H1 (cell line): Measurements from ENCODE around the gene TEKTIP1.

Experiments
- CHD1 ChIP-seq: IDR thresholded peaks from 2 replicates; pipeline ENCODE4 v1.6.1; 2012; ENCODE audit warnings: low read depth, low read length, improper control_type of control experiment
- CTCF ChIP-seq, 3 experiments: IDR thresholded peaks; 1 replicate in 2 of 3; 2 replicates in 1 of 3; pipeline versions ENCODE4 v1.5.1 to v1.6.1; 2011; ENCODE audit warnings: low read length in 3 of 3, mild to moderate bottlenecking in 3 of 3, inconsistent platforms in 2 of 3, low read depth in 1 of 3, moderate library complexity in 1 of 3; ENCODE audit not compliant: insufficient read depth in 1 of 3; ENCODE audit errors: control extremely low read depth in 1 of 3
- EP300 ChIP-seq, 2 experiments: IDR thresholded peaks; 1 replicate in 1 of 2; 2 replicates in 1 of 2; pipeline ENCODE4 v1.6.1; 2011 to 2012; ENCODE audit warnings: low read depth in 2 of 2, low read length in 2 of 2, mild to moderate bottlenecking in 2 of 2, borderline replicate concordance in 1 of 2, inconsistent platforms in 1 of 2, moderate library complexity in 1 of 2
- EZH2 ChIP-seq: fragments of 200-600 bp; sonication (generic); IDR thresholded peaks from 2 replicates; pipeline ENCODE4 v1.7.1; 2012; ENCODE audit warnings: low read depth, mild to moderate bottlenecking, moderate library complexity, low read length, inconsistent platforms; ENCODE audit not compliant: severe bottlenecking
- HDAC2 ChIP-seq, 2 experiments: fragments of 300-600 bp in 1 of 2; sonication (generic) in 1 of 2; IDR thresholded peaks; 2 replicates each; pipeline ENCODE4 v1.6.1; 2011 to 2012; ENCODE audit warnings: low read depth in 2 of 2, low read length in 2 of 2, mild to moderate bottlenecking in 2 of 2, moderate library complexity in 2 of 2, borderline replicate concordance in 1 of 2, inconsistent platforms in 1 of 2
- JUN ChIP-seq: IDR thresholded peaks from 2 replicates; pipeline ENCODE4 v1.6.1; 2011; ENCODE audit warnings: low read depth, mild to moderate bottlenecking, improper control_type of control experiment, low read length
- JUND ChIP-seq: IDR thresholded peaks from 2 replicates; pipeline ENCODE4 v1.6.1; 2011; ENCODE audit warnings: mild to moderate bottlenecking, improper control_type of control experiment, low read length
- MAX ChIP-seq: IDR thresholded peaks from 2 replicates; pipeline ENCODE4 v1.6.1; 2012; ENCODE audit warnings: inconsistent platforms
- NANOG ChIP-seq: IDR thresholded peaks from 2 replicates; pipeline ENCODE4 v1.6.1; 2011; ENCODE audit warnings: low read length, low read depth, mild to moderate bottlenecking, inconsistent platforms; ENCODE audit not compliant: insufficient read depth, poor library complexity, severe bottlenecking
- POLR2A ChIP-seq, 2 experiments: IDR thresholded peaks; 1 replicate in 1 of 2; 2 replicates in 1 of 2; pipeline ENCODE4 v1.6.1; 2011; ENCODE audit warnings: low read depth in 2 of 2, low read length in 2 of 2, mild to moderate bottlenecking in 2 of 2; ENCODE audit errors: control extremely low read depth in 1 of 2
- RFX5 ChIP-seq: IDR thresholded peaks from 2 replicates; pipeline ENCODE4 v1.6.1; 2011; ENCODE audit warnings: low read depth, low read length, improper control_type of control experiment, borderline replicate concordance
- SP4 ChIP-seq: IDR thresholded peaks from 2 replicates; pipeline ENCODE4 v1.6.1; 2012; ENCODE audit warnings: low read length, inconsistent platforms
- TAF1 ChIP-seq: IDR thresholded peaks from 2 replicates; pipeline ENCODE4 v1.6.1; 2011; ENCODE audit warnings: mild to moderate bottlenecking, low read depth, low read length

- no peak for TF ChIP-seq HDAC2 (IDR thresholded peaks at IDR 0.05; ENCODE audit: borderline replicate concordance in 1 of 2, low read depth in 2 of 2, low read length in 2 of 2)
- no peak for TF ChIP-seq CTCF (IDR thresholded peaks at IDR 0.05; ENCODE audit: control extremely low read depth in 1 of 3, insufficient read depth in 1 of 3, low read depth in 1 of 3, low read length in 3 of 3)
- no peak for TF ChIP-seq RFX5
- TF ChIP-seq CHD1: no peak
- no peak for TF ChIP-seq POLR2A (IDR thresholded peaks at IDR 0.05; ENCODE audit: control extremely low read depth in 1 of 2, low read depth in 2 of 2, low read length in 2 of 2)
- TF ChIP-seq EZH2: no peak
- no peak for TF ChIP-seq TAF1
- TF ChIP-seq MAX: no peak
- TF ChIP-seq EP300 (IDR thresholded peaks at IDR 0.05; ENCODE audit: borderline replicate concordance in 1 of 2, low read depth in 2 of 2, low read length in 2 of 2): no peak
- TF ChIP-seq JUND: no peak
- no peak for TF ChIP-seq SP4
- TF ChIP-seq NANOG: no peak
- no peak for TF ChIP-seq JUN
These were observed 3.4 kb upstream of the TEKTIP1 start for GRCh38 chr19:3535563-3535965.
